Inferior parietal cortex (tissue), 1 donor: Measurements from ENCODE around the gene ELFN1.

Experiments used
- DNase-seq: peaks from one replicate; pipeline ENCODE4 v3.0.0-alpha.2; 2016; ENCODE audit errors: extremely low spot score

The ELFN1 gene

DNA sequence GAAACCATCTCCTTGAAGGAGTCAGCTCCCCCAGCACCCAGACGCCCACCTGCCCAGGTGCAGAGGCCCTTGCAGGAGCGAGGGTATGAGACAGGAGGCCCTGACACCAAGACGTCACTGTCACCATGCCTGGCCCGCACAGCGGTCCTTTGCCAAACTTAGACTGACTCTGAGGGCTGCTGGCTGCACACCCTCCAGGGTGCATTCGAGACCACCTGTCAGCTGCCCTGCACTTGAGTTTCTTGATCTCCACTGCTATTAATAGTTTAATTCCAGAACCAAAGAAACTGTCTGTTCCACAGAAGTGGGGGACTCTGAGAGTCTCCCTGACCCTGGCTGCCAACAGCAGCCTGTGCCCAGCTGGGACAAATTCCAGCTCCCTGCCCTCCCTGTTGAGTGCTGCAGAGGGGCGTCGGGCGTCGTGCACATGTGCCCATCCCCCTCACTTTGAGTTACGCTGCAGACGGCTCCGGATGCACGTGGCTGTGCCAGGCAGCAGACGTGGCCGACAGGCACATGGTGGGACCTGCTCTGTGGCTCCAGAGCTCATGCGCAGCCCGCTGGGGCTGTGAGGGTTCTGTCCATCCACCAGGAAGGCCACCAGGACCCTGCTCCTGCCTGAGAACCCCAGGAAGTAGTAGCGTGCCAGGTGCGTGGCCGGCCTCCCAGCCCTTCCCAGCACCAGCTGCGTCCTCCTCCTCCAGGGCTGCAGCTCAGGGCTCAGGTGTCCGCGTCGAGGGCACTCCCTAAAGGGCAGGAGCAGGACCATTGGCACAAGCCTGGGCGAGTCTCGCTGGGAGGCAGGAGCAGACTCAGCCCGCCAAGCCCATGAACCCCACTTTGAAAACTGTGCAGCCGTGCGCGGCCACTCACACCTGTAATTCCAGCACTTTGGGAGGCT lies 24.8 kb downstream of the ELFN1 start:
- no peak for DNase-seq

- DNase-seq, result no peak
These were observed 25.9 kb downstream of the ELFN1 start for GRCh38 chr7:1695800-1696454.

- DNase-seq, result no peak
These were observed 26.8 kb downstream of the ELFN1 start for GRCh38 chr7:1696671-1697498.

- no peak for DNase-seq
These were observed 27.5 kb downstream of the ELFN1 start for GRCh38 chr7:1697499-1698125.

DNA sequence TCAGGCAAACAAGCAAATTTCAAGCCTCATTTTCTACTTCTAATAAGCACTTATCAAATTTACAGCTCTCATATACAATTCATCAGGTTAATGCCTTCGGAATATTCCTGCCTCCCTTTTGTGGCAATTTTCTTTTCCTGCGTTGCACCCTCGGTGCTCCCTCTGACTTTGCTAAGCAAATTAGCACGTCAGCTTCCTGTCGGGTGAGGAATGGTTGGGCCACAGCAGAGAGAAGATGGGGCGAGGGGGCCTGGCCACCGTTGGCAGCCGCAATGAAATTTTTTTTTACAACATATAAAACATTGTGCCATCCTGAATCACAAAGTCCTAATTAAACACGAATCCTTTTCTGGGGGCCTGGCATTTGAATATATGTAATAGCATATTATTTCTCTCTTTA lies 28.1 kb downstream of the ELFN1 start:
- DNase-seq, result no peak

GRCh38 chr7:1698951-1699350 lies 28.9 kb downstream of the ELFN1 start:
- DNase-seq, result no peak

DNA sequence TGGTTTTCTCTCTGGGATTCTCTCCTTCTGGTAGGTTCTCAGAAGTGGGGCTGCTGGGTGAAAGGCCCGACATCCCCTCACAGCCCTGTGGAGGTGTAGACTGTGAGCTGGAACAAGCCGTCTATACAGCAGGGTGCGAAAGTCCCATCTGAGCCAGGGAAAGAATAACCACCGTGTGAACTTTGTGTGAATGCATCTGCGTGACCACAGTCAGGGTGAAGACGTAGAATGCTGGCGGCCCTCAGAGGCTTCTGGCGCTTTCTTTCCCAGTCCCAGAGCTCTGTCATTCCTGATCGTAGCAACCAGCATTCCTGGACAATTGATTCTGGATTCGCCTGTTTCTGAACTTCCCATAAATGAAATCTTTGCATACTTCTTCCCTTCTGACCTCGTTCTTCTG lies 30.0 kb downstream of the ELFN1 start:
- DNase-seq, result no peak

DNA sequence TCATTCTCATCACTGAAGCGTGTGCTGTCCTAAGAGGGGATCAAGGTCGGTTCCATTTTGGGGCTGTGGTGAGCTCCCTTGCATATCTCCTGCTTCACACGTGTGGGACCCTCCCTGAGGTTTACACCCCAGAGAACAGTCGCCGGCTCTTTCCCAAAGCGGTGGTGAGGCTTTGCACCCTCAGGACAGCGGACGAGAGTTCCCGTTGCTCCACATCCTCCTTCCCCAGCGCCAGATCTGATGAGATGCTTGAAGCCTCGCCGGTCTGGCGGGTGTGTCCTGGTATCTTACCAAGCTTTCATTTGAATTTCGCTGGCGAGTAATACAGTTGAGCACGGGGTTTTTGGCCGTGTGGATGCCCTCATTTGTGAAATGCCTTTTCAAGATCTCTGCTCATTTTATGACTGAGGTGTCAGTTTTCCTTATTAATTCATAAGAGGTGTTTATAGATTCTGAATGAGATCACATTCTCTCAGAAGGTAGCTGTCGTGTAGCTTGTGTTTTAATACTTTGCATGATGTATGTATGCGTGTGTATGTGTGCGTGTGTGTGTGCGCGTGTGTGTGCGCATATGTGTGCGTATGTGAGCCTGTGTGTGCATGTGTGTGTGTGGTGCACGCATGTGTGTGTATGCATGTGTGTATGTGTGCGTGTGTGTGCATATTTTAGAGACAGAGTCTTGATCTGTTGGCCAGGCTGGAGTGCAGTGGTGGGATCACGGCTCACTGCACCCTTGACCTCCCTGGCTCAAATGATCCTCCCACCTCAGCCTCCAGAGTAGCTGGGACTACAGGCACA lies 30.7 kb downstream of the ELFN1 start:
- no peak for DNase-seq

- DNase-seq, result no peak
These were observed 32.6 kb downstream of the ELFN1 start for GRCh38 chr7:1702652-1703051.

DNA sequence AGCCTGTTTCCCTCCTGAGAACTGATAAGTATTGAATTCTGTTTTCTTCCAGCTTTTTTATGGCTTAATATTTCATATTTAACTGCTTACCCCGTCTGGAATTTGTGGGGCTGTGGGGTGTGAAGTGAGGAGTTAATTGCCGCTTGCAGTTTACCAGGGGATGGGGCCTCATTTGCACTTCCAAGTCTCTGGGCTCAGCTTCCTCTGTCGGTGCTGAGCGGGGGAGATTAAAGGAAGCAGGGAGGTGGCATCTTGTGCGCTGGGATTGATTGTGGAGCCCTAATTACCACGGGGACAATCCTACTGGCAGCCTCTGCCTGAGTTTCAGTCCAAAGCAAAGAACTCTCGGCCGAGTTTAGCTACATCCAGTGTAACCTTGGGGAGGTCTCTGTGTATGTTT lies 33.4 kb downstream of the ELFN1 start:
- no peak for DNase-seq

DNA sequence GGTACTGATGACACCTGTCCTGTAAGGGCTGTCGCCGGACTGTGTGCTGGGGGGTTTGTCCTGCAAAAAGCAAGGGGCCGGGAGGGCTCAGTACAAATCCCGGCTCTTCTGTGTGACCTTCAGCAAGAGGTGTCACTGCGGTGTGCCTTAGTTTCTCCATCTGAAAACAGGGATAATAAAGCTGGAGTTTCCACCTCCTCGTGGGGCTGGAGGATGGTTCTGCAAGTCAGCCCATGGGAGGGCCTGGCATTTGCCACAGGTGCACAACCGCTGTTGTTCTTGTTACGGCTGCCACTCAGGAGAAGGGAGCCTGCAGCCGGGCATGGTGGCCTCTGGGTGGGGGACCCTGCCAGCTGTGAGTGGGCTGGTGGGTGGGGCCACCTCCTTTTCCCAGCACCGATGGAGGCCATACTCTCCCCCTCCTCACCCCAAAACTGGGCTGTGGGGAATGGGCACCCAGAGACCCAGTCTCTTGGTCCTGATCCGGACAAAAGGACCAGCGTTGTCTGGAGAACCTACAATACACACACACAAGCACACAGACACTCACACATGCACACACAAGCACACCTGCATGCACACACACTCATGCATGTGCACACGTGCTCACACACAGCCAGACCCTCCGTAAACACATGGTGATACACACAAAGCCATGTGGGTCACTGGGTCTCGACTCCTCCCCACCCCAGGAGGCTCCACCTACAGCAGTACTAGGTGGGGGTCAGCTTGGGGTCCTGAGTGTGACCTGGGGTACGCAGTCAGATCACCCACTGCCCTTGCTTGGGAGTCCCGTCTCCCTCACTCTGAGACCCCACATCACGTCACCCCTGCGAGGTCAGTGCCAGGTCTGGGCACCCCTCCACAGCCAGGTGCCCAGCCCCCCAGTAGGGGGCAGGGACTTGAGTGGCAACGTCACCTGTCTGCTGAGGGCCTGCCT lies 34.1 kb downstream of the ELFN1 start:
- no peak for DNase-seq

GRCh38 chr7:1704811-1705738 lies 35.0 kb downstream of the ELFN1 start:
- DNase-seq, result no peak

- no peak for DNase-seq
These were observed 35.8 kb downstream of the ELFN1 start for GRCh38 chr7:1705856-1706255.

DNA sequence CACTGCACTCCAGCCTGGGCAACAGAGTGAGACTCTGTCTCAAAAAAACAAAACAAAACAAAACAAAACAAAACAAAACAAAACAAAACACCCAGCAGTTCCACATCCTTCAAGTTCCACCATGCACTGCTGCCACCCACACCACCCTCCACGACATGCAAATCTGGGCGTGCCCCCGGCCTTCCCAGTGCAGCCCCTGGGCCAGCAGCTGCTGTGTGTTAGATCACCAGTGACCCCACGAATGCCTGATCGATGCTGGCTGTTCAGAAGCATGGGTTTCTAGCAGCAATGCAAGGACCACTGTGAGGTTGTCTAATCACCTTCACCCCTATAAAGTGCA lies 36.3 kb downstream of the ELFN1 start:
- no peak for DNase-seq

- DNase-seq, result no peak
These were observed 36.9 kb downstream of the ELFN1 start for GRCh38 chr7:1706721-1707613.

GRCh38 chr7:1707756-1708595 lies 37.9 kb downstream of the ELFN1 start:
- DNase-seq, result no peak
